Natural killer cell (primary cell): ENCODE results near the gene ITGAE. TPM values are rescaled to one million over a fixed set of nuclear protein-coding genes. Genes with fewer than 3 reads are reported as not detected.

Experiments used
- ATAC-seq, 3 donors: fragments of 150-1000 bp in 2 of 3; fragments of 200-7000 bp in 1 of 3; cut with Tn5 transposase; 1 replicate in 1 of 3; 2 replicates in 2 of 3; pipeline ENCODE4 v1.10.0; 2021; ENCODE audit warnings: mild to moderate bottlenecking in 2 of 3, moderate library complexity in 2 of 3
- DNase-seq, 2 donors: peaks; one replicate each; pipeline versions ENCODE4 v3.0.0 to v3.0.0-alpha.2; 2013 to 2021; ENCODE audit warnings: mixed read lengths in 1 of 2
- H3K27ac ChIP-seq: one replicate; pipeline ENCODE4 v1.5.1; 2013; ENCODE audit warnings: mild to moderate bottlenecking, low read length
- H3K27me3 ChIP-seq: one replicate; pipeline ENCODE4 v1.6.1; 2013; ENCODE audit warnings: low read length; ENCODE audit not compliant: control insufficient read depth, insufficient read depth
- H3K36me3 ChIP-seq: one replicate; pipeline ENCODE4 v1.6.1; 2013; ENCODE audit warnings: low read length; ENCODE audit not compliant: control insufficient read depth, insufficient read depth
- H3K4me1 ChIP-seq: one replicate; pipeline ENCODE4 v1.6.1; 2013; ENCODE audit warnings: low read length; ENCODE audit not compliant: control insufficient read depth, insufficient read depth
- H3K4me3 ChIP-seq: one replicate; pipeline ENCODE4 v1.5.1; 2013; ENCODE audit warnings: low read length
- H3K9me3 ChIP-seq: one replicate; pipeline ENCODE4 v1.6.1; 2013; ENCODE audit warnings: low read length; ENCODE audit not compliant: control insufficient read depth, insufficient read depth
- H3K27ac Mint-ChIP-seq, 2 donors: one replicate each; pipeline ENCODE4 v1.8.0; 2022; ENCODE audit warnings: mild to moderate bottlenecking in 2 of 2, mixed read lengths in 2 of 2, moderate library complexity in 1 of 2
- H3K27me3 Mint-ChIP-seq, 2 donors: one replicate each; pipeline ENCODE4 v1.8.0; 2022; ENCODE audit warnings: low read depth in 2 of 2, mixed read lengths in 2 of 2
- H3K36me3 Mint-ChIP-seq: one replicate; pipeline ENCODE4 v1.8.0; 2022; ENCODE audit warnings: mixed read lengths
- H3K4me1 Mint-ChIP-seq, 2 donors: one replicate each; pipeline ENCODE4 v1.8.0; 2022; ENCODE audit warnings: mixed read lengths in 2 of 2
- H3K4me3 Mint-ChIP-seq: one replicate; pipeline ENCODE4 v1.8.0; 2022; ENCODE audit warnings: mild to moderate bottlenecking, moderate library complexity, mixed read lengths
- H3K9me3 Mint-ChIP-seq, 2 donors: one replicate each; pipeline ENCODE4 v1.8.0; 2022; ENCODE audit warnings: mixed read lengths in 2 of 2
- CTCF ChIP-seq: fragments of 200-600 bp; IDR thresholded peaks from one replicate; pipeline ENCODE4 v1.8.0; 2022; ENCODE audit warnings: antibody characterized with exemption
- WGBS: methylation state at CpG from one replicate; pipeline ENCODE4 v1.1.7; 2013; ENCODE audit warnings: missing lambda C conversion rate; ENCODE audit not compliant: insufficient coverage; 5-methylcytosine and 5-hydroxymethylcytosine counted together
- intact Hi-C: fragments of 100-400 bp; cut with micrococcal nuclease; formaldehyde crosslinking; loops from one replicate; pipeline ENCODE4 v1.14.2; 2022
- total RNA-seq, 4 donors: library from RNA; stranded (reverse); fragments of 120-200 nt in 1 of 4; gene quantifications; one replicate each; pipeline versions ENCODE4 v1.2.3 to v1.2.4, GENCODE V29; 2013 to 2022

The ITGAE gene
- total RNA-seq, 3 donors from 2014 or later (not counting 1 experiment from before 2014, with no cell fraction given) = 12.8 to 13.8 (median 13.8) TPM

- DNase-seq (no peak), ATAC-seq (no peak)
- peaks cover 10% of the 10 kb centered on the region for H3K36me3 Mint-ChIP-seq
- no peak overlapping the region for H3K4me3 Mint-ChIP-seq
- 94% methylated on average over 4 of the region's 5 CpGs for WGBS
- Histone ChIP-seq H3K36me3 (peaks cover 22% of the 10 kb centered on the region), H3K4me1 (peaks cover 17% of the 10 kb centered on the region), H3K4me3 (no peak overlapping the region), H3K27ac (no peak overlapping the region), H3K9me3 (no peaks in the 10 kb centered on the region), H3K27me3 (no peaks in the 10 kb centered on the region)
- H3K9me3 Mint-ChIP-seq = no peaks in the 10 kb centered on the region
- intact Hi-C loops = no loop called here
- no peaks in the 10 kb centered on the region for H3K27me3 Mint-ChIP-seq
- no peak for TF ChIP-seq CTCF
- peaks cover 5% of the 10 kb centered on the region in 2 donors for H3K4me1 Mint-ChIP-seq
- no peak overlapping the region for H3K27ac Mint-ChIP-seq
These were observed 4.6 kb upstream of the ITGAE start for GRCh38 chr17:3805581-3805980.

GRCh38 chr17:3804503-3804931 is 3.5 kb upstream of the ITGAE start:
- whole genome bisulfite sequencing = 71% methylated on average over 6 of the region's 6 CpGs
- Histone ChIP-seq H3K27me3 (no peaks in the 10 kb centered on the region), H3K27ac (no peak overlapping the region), H3K36me3 (peaks cover 13% of the 10 kb centered on the region), H3K4me3 (no peak overlapping the region), H3K4me1 (peaks cover 26% of the 10 kb centered on the region), H3K9me3 (no peaks in the 10 kb centered on the region)
- H3K27me3 Mint-ChIP-seq = no peaks in the 10 kb centered on the region
- intact Hi-C loops = no loop called here
- no peaks in the 10 kb centered on the region for H3K9me3 Mint-ChIP-seq
- TF ChIP-seq CTCF = no peak
- no peak overlapping the region for H3K27ac Mint-ChIP-seq
- H3K36me3 Mint-ChIP-seq = peaks cover 5% of the 10 kb centered on the region
- ATAC-seq = no peak
- DNase-seq = no peak
- H3K4me3 Mint-ChIP-seq = no peak overlapping the region
- peaks cover 10% of the 10 kb centered on the region in 2 donors for H3K4me1 Mint-ChIP-seq

- no peak overlapping the region for H3K4me3 Mint-ChIP-seq
- intact Hi-C loops = no loop called here
- no peaks in the 10 kb centered on the region for H3K9me3 Mint-ChIP-seq
- no peaks in the 10 kb centered on the region for H3K9me3 ChIP-seq
- TF ChIP-seq CTCF = no peak
- no peaks in the 10 kb centered on the region for H3K27me3 ChIP-seq
- H3K4me1 ChIP-seq = peaks cover 39% of the 10 kb centered on the region
- DNase-seq (no peak), ATAC-seq (no peak)
- H3K4me3 ChIP-seq = no peak overlapping the region
- WGBS = 92% methylated on average over 5 of the region's 5 CpGs
- H3K36me3 Mint-ChIP-seq = peaks cover 5% of the 10 kb centered on the region
- no peak overlapping the region for H3K27ac ChIP-seq
- peaks cover 11% of the 10 kb centered on the region for H3K36me3 ChIP-seq
- peaks cover 10 to 16% of the 10 kb centered on the region in 2 donors for H3K4me1 Mint-ChIP-seq
- peaks cover 0 to 6% of the 10 kb centered on the region in 2 donors for H3K27me3 Mint-ChIP-seq
- H3K27ac Mint-ChIP-seq = no peak overlapping the region
These were observed 2.3 kb upstream of the ITGAE start for GRCh38 chr17:3803308-3803640.
